Measurements from ENCODE around the gene THRAP3. TPM values are rescaled to one million over a fixed set of nuclear protein-coding genes. Genes with fewer than 3 reads are reported as not detected.

THRAP3 gene
- total and polyA plus RNA-seq, 9 of the 15 experiments (the other 6 are each of a cell fraction or from before 2014, with no cell fraction given): 66.2 to 135 (median 113) TPM

DNA sequence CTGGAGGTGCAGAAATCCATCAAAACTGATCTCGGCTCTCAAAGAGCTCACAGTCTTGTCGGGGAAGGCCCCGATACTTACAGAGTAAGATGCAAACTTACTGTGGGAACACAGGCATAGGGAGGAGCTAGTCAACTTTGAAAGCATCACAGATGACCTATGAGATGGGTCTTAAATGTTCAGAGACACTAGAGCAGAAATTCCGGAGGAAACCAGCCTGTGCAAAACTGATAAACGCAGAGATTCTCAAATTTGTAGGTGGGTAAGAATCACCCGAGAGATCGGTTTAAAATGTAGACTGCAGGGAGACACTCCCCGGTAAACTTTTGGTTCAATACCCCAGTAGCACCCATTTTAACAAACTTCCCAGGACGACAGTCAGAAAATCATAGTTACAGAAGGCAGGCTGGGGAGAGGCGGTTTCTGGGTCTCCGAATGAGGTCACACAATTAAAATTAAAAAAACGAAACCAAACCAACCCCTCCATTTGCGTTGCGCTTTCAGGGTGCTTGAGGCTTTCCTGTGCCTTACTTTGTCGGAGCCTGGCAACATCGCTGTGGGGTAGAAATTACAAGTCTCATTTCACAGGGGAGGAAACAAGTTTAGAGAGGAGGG lies 755 bp upstream of the THRAP3 start (continued):
- TF ChIP-seq, protein P1, sequence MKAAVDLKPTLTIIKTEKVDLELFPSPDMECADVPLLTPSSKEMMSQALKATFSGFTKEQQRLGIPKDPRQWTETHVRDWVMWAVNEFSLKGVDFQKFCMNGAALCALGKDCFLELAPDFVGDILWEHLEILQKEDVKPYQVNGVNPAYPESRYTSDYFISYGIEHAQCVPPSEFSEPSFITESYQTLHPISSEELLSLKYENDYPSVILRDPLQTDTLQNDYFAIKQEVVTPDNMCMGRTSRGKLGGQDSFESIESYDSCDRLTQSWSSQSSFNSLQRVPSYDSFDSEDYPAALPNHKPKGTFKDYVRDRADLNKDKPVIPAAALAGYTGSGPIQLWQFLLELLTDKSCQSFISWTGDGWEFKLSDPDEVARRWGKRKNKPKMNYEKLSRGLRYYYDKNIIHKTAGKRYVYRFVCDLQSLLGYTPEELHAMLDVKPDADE (conservative IDR thresholded peaks at IDR 0.05; ENCODE audit: control insufficient read depth, low read depth, low read length): no peak
- peak; percentile 26 for TF ChIP-seq NFIC (IDR thresholded peaks at IDR 0.05)
- no peak for TF ChIP-seq MYNN (IDR thresholded peaks at IDR 0.05)
- TF ChIP-seq MYNN (CRISPR knock-in tag; IDR thresholded peaks at IDR 0.05): no peak
- TF ChIP-seq DIDO1 (tag; IDR thresholded peaks at IDR 0.05; ENCODE audit: low read depth): no peak
- no peak for TF ChIP-seq CEBPG (CRISPR knock-in tag; IDR thresholded peaks at IDR 0.05)
- TF ChIP-seq CEBPG (tag; conservative IDR thresholded peaks at IDR 0.05 in 1 of 2, IDR thresholded peaks at IDR 0.05 in 1 of 2): no peak
- TF ChIP-seq SIX5 (IDR thresholded peaks at IDR 0.05; ENCODE audit: borderline replicate concordance in 1 of 2, insufficient read depth in 1 of 2, low read depth in 1 of 2, low read length in 2 of 2): no peak
- TF ChIP-seq, protein P2, sequence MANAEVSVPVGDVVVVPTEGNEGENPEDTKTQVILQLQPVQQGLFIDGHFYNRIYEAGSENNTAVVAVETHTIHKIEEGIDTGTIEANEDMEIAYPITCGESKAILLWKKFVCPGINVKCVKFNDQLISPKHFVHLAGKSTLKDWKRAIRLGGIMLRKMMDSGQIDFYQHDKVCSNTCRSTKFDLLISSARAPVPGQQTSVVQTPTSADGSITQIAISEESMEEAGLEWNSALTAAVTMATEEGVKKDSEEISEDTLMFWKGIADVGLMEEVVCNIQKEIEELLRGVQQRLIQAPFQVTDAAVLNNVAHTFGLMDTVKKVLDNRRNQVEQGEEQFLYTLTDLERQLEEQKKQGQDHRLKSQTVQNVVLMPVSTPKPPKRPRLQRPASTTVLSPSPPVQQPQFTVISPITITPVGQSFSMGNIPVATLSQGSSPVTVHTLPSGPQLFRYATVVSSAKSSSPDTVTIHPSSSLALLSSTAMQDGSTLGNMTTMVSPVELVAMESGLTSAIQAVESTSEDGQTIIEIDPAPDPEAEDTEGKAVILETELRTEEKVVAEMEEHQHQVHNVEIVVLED (CRISPR knock-in tag; IDR thresholded peaks at IDR 0.05): no peak
- TF ChIP-seq ETV5 (CRISPR knock-in tag; IDR thresholded peaks at IDR 0.05; ENCODE audit: low read depth): no peak
- TF ChIP-seq MBD2 (IDR thresholded peaks at IDR 0.05; ENCODE audit: borderline replicate concordance, low read depth): no peak
- peak; percentile 32; the same call in 1 of the 2 replicates for TF ChIP-seq HCFC1 (IDR thresholded peaks at IDR 0.05; ENCODE audit: low read depth, low read length)
- TF ChIP-seq ILF3 (IDR thresholded peaks at IDR 0.05; ENCODE audit: borderline replicate concordance): no peak
- 0 out of 2 replicates have a peak, but pooled peaks have one; percentile 56 for TF ChIP-seq ZNF445 (CRISPR knock-in tag; IDR thresholded peaks at IDR 0.05; ENCODE audit: low read depth)
- TF ChIP-seq RBFOX2 (IDR thresholded peaks at IDR 0.05; ENCODE audit: low read depth, low read length): no peak
- TF ChIP-seq ZNF79 (CRISPR knock-in tag; IDR thresholded peaks at IDR 0.05; ENCODE audit: low read depth): no peak
- no peak for TF ChIP-seq RBM34 (IDR thresholded peaks at IDR 0.05; ENCODE audit: borderline replicate concordance, insufficient read depth, low read length)
- TF ChIP-seq, protein P3, sequence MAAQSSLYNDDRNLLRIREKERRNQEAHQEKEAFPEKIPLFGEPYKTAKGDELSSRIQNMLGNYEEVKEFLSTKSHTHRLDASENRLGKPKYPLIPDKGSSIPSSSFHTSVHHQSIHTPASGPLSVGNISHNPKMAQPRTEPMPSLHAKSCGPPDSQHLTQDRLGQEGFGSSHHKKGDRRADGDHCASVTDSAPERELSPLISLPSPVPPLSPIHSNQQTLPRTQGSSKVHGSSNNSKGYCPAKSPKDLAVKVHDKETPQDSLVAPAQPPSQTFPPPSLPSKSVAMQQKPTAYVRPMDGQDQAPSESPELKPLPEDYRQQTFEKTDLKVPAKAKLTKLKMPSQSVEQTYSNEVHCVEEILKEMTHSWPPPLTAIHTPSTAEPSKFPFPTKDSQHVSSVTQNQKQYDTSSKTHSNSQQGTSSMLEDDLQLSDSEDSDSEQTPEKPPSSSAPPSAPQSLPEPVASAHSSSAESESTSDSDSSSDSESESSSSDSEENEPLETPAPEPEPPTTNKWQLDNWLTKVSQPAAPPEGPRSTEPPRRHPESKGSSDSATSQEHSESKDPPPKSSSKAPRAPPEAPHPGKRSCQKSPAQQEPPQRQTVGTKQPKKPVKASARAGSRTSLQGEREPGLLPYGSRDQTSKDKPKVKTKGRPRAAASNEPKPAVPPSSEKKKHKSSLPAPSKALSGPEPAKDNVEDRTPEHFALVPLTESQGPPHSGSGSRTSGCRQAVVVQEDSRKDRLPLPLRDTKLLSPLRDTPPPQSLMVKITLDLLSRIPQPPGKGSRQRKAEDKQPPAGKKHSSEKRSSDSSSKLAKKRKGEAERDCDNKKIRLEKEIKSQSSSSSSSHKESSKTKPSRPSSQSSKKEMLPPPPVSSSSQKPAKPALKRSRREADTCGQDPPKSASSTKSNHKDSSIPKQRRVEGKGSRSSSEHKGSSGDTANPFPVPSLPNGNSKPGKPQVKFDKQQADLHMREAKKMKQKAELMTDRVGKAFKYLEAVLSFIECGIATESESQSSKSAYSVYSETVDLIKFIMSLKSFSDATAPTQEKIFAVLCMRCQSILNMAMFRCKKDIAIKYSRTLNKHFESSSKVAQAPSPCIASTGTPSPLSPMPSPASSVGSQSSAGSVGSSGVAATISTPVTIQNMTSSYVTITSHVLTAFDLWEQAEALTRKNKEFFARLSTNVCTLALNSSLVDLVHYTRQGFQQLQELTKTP (IDR thresholded peaks at IDR 0.05; ENCODE audit: low read depth in 1 of 2, partially characterized antibody in 2 of 2): peak in 1 of 2 experiments; percentile 83
- TF ChIP-seq, protein P4, sequence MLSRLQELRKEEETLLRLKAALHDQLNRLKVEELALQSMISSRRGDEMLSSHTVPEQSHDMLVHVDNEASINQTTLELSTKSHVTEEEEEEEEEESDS (CRISPR knock-in tag; IDR thresholded peaks at IDR 0.05): no peak
- no peak for TF ChIP-seq KDM2B (CRISPR knock-in tag; IDR thresholded peaks at IDR 0.05)

Data from K562 (cell line).